Smooth muscle cell of the brain vasculature (primary cell): Measurements from ENCODE around the gene NT5DC1.
"Not testable (repeated sequence)": the region's sequence is repeated elsewhere in the genome, so short reads cannot be mapped to it uniquely, and the experiment has no call there.

Source experiments
- DNase-seq: peaks from one replicate; pipeline ENCODE4 v3.0.0-alpha.2; 2012; ENCODE audit warnings: low read depth, low spot score

The NT5DC1 gene

DNA sequence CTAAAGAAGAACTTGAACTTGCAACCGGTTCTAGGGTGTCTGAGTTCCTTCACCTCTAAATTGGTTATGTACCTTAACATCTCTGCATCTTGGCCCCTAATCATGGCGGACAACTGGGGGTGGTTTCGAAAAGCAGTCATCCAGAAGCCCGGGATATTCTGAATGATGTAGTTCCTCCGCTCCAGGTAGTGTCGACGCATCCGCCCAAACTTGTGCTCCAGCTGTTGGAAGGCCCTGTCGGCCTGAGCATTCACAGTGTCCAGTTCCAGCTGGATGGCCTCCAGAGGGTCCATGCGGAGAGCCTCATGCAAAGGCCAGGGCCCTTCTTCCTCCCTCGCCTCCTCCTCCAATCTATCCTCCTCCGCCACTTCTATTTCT, 178.2 kb downstream of the NT5DC1 start:
- DNase-seq: no peak

DNA sequence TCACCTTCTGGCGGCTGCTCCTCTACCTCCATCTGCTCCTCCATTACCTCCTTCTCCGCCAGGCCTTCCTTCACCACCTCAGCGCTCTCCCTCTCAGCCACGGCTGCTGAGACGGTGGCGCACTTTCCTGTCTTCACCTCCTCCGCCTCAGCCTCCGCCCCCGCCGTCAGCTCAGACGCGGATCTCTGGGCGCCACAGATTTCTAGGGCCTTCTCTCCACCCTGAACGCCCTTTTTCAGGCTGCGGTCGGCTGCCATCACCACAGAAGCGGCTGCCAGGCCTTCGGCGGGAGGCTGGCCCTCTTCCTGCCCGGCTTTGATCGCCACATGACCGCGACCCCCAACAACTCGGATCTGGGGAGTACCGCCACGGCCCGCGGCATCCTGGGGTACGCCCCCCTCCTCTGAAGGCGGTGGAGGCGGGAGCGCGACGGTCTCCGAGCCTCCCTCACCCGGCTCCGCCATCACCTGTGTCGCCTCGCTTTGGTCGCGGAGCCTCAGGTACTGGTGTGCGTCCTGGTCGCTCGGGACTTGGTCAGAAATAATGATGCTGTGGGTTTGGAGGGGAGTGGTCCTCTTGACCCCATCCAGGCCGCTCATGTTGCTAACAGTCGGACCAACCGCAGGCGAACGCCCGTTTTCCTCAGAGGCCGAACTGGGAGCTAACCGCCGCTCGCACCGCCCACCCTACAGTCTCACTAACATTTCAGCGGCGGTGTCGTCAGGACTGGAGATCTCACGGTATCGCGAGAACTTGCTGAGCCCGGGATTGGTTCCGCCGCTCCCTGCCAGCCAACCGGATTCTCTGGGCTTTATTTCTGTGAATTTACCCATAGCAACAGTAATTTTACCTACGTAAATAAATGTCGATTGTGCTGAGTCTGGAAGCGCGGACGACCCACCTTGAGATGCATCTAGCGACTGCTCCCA, 178.8 kb downstream of the NT5DC1 start, which contains the start of gene TSPYL1:
Gene TSPYL1 (minus strand): TSS at position 699 of the 929 bp plus-strand sequence. CDS start 100 bp downstream, at position 599.
- peak; percentile 88 for DNase-seq

DNA sequence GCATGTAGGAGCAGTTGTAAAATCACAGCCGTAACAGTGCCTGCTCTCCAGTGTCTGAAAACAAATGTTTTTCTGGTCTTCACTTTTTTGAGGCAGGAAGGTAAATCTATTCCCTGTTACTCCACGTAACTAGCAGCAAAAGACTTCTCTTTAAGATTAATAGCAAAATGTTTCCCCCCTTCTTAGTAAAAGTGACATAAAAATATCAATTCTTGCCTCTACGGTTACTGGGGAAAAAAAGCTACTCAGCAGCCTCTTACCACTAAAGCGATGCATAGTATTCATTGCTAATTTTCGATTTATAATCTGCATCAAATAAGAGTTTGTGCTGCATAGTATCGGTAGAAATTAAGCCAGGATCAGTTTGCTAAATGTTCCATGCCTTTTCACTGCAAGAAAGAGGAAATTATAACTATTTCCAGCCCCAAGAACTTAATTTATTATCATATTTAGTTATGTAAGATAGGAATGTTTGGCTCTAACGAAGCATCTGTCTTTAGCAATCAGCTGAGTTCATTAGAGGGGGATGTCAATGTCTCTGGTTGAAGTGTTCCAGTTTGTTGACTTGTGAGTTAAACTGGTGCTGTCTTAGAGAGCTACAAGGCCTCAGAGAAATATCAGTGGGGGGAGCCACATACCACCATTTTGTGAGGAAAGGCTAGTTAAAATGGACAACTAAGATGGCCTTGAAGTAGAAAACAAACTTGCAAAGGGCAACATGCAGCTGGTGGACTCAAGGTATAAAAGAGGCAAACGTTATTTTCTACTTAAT, 179.7 kb downstream of the NT5DC1 start:
- DNase-seq: no peak

DNA sequence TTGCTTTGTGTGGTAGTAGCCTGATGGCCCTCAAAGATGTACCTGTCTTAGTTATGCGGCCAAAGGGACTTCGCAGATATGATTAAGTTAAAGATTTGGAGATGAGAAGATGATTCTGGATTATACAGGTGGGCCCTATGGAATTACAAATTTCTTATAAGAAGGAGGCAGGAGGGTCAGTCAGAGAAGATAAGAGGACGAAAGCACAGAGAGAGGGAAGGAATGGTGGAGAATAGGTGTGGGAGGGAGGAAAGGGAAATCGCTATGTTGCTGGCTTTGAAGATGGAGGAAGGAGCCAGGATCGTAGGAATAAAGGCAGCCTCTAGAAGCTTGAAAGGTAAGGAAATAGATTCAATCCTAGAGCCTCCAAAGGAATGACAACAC, 180.3 kb downstream of the NT5DC1 start:
- no peak for DNase-seq

DNA sequence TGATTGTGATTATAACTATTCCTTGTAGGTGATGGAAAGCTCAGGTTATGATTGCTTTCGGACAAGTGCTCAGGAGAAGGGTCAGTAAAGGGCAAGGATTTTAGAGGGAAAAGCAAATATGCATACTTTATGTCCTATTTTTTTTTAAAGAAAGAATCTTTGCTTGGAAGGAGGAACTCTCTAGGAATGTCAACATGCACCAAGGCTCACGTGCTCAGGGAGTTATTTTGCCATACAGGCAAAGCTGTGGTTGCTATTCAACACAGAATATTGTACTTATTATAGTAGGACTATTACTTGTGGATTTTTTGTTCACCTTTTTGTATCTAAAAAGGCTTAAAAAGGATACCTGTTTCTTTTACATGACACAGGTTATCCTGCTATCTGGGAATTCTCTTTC, 182.0 kb downstream of the NT5DC1 start:
- no peak for DNase-seq

DNA sequence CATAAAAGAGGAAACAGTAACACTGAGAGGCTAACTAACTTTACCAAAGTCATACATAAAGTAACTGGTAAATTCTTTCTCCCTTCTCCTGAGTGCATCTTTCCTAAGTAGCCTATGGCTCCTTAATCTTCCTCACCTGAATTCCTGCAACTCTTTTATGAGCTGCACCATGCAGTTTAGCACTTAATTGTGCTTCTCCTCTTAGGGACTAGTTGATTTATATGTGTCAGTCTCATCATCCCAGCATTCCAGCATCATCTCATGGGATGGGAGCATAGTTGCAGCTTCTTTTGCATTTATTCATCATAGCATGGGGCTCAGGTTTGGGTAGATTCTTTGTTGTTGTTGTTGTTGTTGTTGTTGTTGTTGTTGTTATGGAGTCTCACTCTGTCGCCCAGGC, 182.5 kb downstream of the NT5DC1 start:
- no peak for DNase-seq

DNA sequence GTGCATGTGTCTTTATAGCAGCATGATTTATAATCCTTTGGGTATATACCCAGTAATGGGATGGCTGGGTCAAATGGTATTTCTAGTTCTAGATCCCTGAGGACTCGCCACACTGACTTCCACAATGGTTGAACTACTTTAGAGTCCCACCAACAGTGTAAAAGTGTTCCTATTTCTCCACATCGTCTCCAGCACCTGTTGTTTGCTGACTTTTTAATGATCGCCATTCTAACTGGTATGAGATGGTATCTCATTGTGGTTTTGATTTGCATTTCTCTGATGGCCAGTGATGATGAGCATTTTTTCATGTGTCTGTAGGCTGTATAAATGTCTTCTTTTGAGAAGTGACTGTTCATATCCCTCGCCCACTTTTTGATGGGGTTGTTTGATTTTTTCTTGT, 184.3 kb downstream of the NT5DC1 start:
- DNase-seq: not testable (repeated sequence)

DNA sequence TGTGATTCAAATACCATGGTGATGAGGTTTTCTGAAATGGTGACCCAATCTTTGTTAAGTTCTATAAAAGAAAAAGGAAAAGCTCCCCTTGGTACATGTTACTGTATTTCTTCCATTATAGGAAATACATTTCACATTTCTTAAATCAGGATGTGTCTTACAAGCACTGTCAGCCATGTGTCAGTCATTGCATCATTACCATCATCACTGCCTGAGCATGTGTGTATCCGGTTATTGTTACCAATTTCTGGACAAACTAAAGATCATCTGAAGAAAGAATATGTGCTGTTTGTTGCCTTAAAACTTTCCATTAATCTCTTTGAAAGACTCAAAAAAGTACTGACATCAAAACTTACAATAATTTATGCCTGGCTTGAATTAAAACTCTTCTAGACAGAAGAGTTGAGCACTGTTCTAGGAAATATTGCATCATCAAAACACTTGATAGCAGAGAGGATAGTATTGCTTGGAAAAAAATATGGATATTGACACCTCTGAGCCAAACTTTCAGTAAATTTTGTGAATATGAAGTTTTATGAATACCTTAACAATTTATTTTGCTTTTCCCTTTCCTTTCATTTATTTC, 186.2 kb downstream of the NT5DC1 start:
- no peak for DNase-seq

DNA sequence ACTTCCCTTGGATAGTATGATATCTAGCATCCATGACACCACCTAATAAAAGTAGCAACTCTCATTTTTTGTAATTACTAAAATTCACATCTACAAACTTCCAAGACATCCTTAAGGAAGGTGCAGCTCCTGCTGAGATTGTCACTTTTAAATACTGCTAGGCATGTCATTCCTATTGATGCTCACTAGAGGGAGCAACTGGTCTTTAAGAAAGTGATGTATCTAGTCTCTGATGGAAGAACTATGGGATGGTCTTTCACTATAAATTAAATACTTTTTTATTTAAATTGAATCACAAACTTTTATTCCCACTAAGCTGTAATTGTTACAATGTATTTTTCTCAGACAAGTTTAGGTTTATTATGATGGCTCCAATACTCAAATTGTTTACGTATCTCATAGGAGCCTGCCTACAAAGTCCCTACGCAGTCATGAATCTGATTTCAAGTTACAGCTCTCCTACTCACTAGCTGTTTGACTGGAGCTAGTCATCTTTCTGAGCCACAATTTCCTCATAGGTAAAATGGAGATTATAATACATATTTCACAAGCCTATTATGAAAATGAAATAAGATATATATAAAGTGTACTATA, 187.1 kb downstream of the NT5DC1 start:
- DNase-seq: no peak

DNA sequence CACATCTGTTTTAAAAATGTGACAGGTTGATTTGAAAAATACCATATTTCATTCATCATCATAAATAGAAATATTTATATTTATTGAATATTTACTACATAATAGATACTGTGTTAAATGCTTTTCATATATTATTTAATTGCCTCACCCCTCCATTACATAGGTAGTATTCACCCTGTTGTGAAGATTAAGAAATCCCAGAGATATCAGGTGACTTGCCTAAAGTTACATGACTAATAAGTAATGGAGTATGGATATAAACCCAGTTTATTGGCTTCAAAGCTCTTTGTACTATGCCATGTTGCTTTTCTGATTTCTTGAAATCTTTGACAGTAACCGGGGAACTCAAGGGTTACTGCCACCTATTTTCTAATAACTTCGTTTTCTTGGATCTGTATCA, 189.2 kb downstream of the NT5DC1 start:
- DNase-seq: no peak

DNA sequence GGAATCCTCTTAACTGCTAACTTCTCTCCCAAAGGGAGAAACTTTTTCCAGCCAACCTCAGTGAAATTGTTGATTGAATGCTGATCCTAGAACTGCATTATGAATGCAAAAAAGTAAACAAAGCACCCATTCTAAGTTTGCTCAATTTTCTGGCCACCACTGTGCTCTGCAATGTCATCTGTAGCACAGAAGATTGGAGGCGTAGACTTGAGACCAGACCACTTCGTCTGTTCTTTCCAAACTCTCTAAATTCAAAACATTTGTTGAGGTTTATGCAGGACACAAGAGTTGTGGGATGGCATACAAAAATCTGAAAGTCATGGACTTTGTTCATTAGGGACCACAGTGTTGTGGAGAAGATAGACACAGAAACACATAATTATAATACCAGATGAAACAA, 190.1 kb downstream of the NT5DC1 start:
- no peak for DNase-seq

DNA sequence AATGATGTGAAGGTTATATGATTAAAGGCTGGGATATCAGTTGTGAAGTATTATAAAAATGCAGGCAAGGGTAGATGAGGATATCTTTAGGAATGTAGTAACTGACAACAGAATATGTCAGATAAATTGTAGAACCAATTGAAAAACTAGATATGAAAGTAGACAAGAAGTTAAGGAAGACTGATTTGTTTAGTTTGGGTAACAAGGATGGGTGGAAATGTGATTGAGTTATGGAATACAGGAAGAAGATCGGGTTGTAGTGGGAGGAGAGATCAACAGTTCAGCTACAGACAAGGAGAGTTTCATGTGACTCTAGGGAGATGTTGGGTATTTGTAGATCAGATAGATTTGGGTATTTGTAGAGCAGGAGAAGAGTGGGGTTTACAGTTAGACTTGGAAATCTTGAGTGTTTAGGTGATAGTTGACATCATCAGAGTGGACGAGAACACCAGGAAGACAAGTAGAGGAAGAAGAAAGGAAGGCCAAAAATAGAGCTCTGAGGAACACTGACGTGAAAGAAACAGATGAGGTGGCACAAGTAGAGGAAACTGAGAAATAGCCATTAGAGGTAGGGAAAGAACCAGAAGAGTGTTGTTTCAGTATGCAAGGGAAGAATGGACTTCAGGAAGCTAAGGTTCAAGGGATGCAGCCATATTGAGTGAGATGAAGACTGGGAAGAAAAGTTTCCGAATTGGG, 191.2 kb downstream of the NT5DC1 start:
- no peak for DNase-seq

DNA sequence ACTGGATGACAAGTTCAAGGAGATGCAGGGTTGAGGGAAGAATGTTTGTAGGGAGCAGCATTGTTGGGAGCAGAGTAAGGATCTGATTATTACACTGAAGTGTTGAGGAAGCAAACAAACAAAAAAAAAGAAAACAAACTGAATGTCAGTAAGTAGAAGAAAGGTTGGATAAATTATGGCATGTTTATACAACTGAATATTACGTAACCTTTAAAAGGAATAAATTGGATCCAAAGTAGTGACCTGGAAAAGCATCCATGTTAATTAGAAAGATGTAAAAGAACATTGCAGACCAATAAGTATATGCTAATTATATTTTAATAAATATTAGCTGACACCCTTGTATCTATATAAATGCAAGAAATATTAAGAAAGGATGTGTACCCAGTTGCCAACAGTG, 191.9 kb downstream of the NT5DC1 start:
- DNase-seq: no peak

DNA sequence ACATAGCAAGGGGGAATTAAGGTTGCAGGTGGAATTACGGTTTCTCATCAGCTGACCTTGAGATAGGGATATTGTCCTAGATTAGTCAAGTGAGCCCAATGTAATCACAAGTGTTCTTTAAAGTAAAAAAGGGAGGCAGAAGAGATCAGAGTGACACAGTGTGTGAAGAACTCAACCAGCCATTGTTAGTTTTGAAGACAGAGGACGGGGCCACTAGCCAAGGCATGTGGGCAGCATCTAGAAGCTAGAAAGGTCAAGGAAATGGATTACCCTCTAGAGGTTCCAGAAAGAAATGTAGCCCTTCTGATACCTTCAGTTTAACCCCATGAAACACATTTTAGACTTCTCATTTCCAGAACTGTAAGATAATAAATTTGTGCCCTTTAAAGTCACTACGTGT, 197.6 kb downstream of the NT5DC1 start:
- DNase-seq: no peak

DNA sequence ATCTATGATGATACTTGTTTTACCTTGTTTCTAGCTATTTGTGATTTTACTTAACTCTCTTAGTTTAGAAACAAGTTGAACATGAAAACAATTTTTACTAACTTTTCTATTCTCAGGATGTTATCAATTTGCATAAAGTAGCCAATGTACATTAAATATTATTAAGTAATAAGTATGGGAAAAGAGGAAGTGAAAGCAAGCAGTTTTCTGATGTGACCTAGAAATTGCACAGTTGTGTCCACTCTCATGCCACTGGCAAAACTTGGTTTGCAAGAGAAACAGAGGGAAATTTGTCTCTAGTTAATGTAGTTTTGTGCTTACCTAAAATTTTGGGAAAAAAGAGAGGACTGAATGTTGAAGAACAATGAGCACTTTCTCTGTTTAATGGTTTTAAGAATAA, 198.3 kb downstream of the NT5DC1 start:
- no peak for DNase-seq
